ENCODE results near the gene LRRC71. TPM values are rescaled to one million over a fixed set of nuclear protein-coding genes. Genes with fewer than 3 reads are reported as not detected.

Gene LRRC71
- total and polyA plus RNA-seq, 2 of the 8 experiments (the other 6 are each of a cell fraction or from before 2014, with no cell fraction given) = 0.05 TPM; not detected in 1

DNA sequence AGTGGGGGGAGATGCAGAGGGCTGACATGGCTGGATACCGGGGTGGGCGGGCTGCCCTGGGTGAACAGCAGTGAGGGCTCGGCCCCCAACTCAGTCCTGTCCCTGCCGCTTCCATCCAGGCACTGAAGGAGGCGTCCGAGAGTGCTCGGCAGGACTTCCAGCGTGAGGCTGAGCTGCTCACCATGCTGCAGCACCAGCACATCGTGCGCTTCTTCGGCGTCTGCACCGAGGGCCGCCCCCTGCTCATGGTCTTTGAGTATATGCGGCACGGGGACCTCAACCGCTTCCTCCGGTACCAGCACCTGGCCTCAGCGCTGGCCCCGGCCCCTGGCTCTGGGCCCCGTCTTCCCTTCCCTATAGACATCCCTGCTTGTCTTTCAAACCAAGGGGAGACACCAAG is 44.2 kb upstream of the LRRC71 start (continued):
- TF ChIP-seq RBBP5 (IDR thresholded peaks at IDR 0.05; ENCODE audit: borderline replicate concordance, low read depth, low read length) = no peak
- TF ChIP-seq MAX (IDR thresholded peaks at IDR 0.05) = peak; percentile 98
- TF ChIP-seq, protein P1, sequence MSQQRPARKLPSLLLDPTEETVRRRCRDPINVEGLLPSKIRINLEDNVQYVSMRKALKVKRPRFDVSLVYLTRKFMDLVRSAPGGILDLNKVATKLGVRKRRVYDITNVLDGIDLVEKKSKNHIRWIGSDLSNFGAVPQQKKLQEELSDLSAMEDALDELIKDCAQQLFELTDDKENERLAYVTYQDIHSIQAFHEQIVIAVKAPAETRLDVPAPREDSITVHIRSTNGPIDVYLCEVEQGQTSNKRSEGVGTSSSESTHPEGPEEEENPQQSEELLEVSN (IDR thresholded peaks at IDR 0.05) = peak; percentile 90
